Stimulated activated naive CD8-positive, alpha-beta T cell treated with anti-CD3 and anti-CD28 coated beads, Interleukin-15, amount 100 ng/mL, for 72 hours (primary cell): Measurements from ENCODE around the gene UNC5C.
A peak's percentile ranks its signal among the peaks of the same experiment; 100 is the strongest.
"Not testable (repeated sequence)": the region's sequence is repeated elsewhere in the genome, so short reads cannot be mapped to it uniquely, and the experiment has no call there.

Source experiments
- ATAC-seq: fragments of 150-1000 bp; cut with Tn5 transposase; 2 replicates; pipeline ENCODE4 v1.10.0; 2021; ENCODE audit warnings: mild to moderate bottlenecking, moderate library complexity
- DNase-seq, 2 donors: peaks; one replicate each; pipeline ENCODE4 v3.0.0; 2021 to 2022
- H3K27ac Mint-ChIP-seq, 2 donors: one replicate each; pipeline ENCODE4 v1.8.0; 2022; ENCODE audit warnings: mild to moderate bottlenecking in 2 of 2, mixed read lengths in 2 of 2, moderate library complexity in 2 of 2
- H3K27me3 Mint-ChIP-seq: one replicate; pipeline ENCODE4 v1.8.0; 2022; ENCODE audit warnings: mixed read lengths
- H3K4me1 Mint-ChIP-seq: one replicate; pipeline ENCODE4 v1.8.0; 2022; ENCODE audit warnings: mild to moderate bottlenecking, mixed read lengths
- H3K4me3 Mint-ChIP-seq, 2 donors: one replicate each; pipeline ENCODE4 v1.8.0; 2022; ENCODE audit warnings: mild to moderate bottlenecking in 2 of 2, mixed read lengths in 2 of 2, moderate library complexity in 1 of 2
- H3K9me3 Mint-ChIP-seq, 2 donors: one replicate each; pipeline ENCODE4 v1.8.0; 2022; ENCODE audit warnings: mixed read lengths in 2 of 2

UNC5C gene

GRCh38 chr4:95170176-95170575 is 378.6 kb downstream of the UNC5C start:
- no peaks in the 10 kb centered on the region for H3K4me1 Mint-ChIP-seq
- H3K27ac Mint-ChIP-seq, result no peak overlapping the region
- H3K9me3 Mint-ChIP-seq, result no peaks in the 10 kb centered on the region
- no peak for DNase-seq
- no peak overlapping the region for H3K4me3 Mint-ChIP-seq
- H3K27me3 Mint-ChIP-seq, result no peaks in the 10 kb centered on the region
- ATAC-seq, result no peak

GRCh38 chr4:95167805-95168204 is 381.0 kb downstream of the UNC5C start:
- H3K27me3 Mint-ChIP-seq, result no peaks in the 10 kb centered on the region
- no peak overlapping the region for H3K27ac Mint-ChIP-seq
- H3K4me1 Mint-ChIP-seq, result no peaks in the 10 kb centered on the region
- no peaks in the 10 kb centered on the region for H3K9me3 Mint-ChIP-seq
- H3K4me3 Mint-ChIP-seq, result no peak overlapping the region
- ATAC-seq (peak; percentile 72), DNase-seq (no peak)

GRCh38 chr4:95165926-95166524 is 382.7 kb downstream of the UNC5C start:
- Mint-ChIP-seq H3K27me3 (no peaks in the 10 kb centered on the region), H3K27ac (no peak overlapping the region), H3K4me1 (no peaks in the 10 kb centered on the region), H3K9me3 (no peaks in the 10 kb centered on the region), H3K4me3 (no peak overlapping the region)
- ATAC-seq (peak; percentile 73), DNase-seq (peak; percentile 22 to 27)

- Mint-ChIP-seq H3K27ac (no peak overlapping the region), H3K27me3 (peaks cover 8% of the 10 kb centered on the region), H3K4me1 (peaks cover 15% of the 10 kb centered on the region), H3K4me3 (no peak overlapping the region), H3K9me3 (no peaks in the 10 kb centered on the region)
- DNase-seq (no peak), ATAC-seq (no peak)
Observed at GRCh38 chr4:95162867-95163266, 385.9 kb downstream of the UNC5C start.

- ATAC-seq, result no peak
- Mint-ChIP-seq H3K4me3 (no peak overlapping the region), H3K27ac (peak overlapping the region; percentile 34 to 42), H3K9me3 (no peaks in the 10 kb centered on the region), H3K4me1 (peaks cover 15% of the 10 kb centered on the region), H3K27me3 (peaks cover 8% of the 10 kb centered on the region)
- DNase-seq, result no peak
Observed at GRCh38 chr4:95161781-95162469, 386.8 kb downstream of the UNC5C start.

GRCh38 chr4:95159384-95159783 is 389.4 kb downstream of the UNC5C start:
- no peak for DNase-seq
- ATAC-seq, result no peak
- H3K4me1 Mint-ChIP-seq, result peaks cover 31% of the 10 kb centered on the region
- no peaks in the 10 kb centered on the region for H3K9me3 Mint-ChIP-seq
- peak overlapping the region in 1 of 2 donors; percentile 57 for H3K27ac Mint-ChIP-seq
- H3K4me3 Mint-ChIP-seq, result no peak overlapping the region
- H3K27me3 Mint-ChIP-seq, result peaks cover 8% of the 10 kb centered on the region

- DNase-seq, result no peak
- peaks cover 31% of the 10 kb centered on the region for H3K4me1 Mint-ChIP-seq
- H3K27me3 Mint-ChIP-seq, result peaks cover 8% of the 10 kb centered on the region
- H3K4me3 Mint-ChIP-seq, result no peak overlapping the region
- H3K27ac Mint-ChIP-seq, result no peak overlapping the region
- H3K9me3 Mint-ChIP-seq, result no peaks in the 10 kb centered on the region
- ATAC-seq, result no peak
Observed at GRCh38 chr4:95158626-95159025, 390.1 kb downstream of the UNC5C start.

GRCh38 chr4:95158045-95158444 is 390.7 kb downstream of the UNC5C start:
- Mint-ChIP-seq H3K9me3 (no peaks in the 10 kb centered on the region), H3K27me3 (peaks cover 8% of the 10 kb centered on the region), H3K27ac (no peak overlapping the region), H3K4me3 (no peak overlapping the region), H3K4me1 (peaks cover 31% of the 10 kb centered on the region)
- DNase-seq (no peak), ATAC-seq (no peak)

GRCh38 chr4:95157596-95157995 is 391.2 kb downstream of the UNC5C start:
- no peak for ATAC-seq
- H3K27ac Mint-ChIP-seq, result no peak overlapping the region
- no peak overlapping the region for H3K4me3 Mint-ChIP-seq
- peaks cover 31% of the 10 kb centered on the region for H3K4me1 Mint-ChIP-seq
- DNase-seq, result no peak
- peaks cover 8% of the 10 kb centered on the region for H3K27me3 Mint-ChIP-seq
- no peaks in the 10 kb centered on the region for H3K9me3 Mint-ChIP-seq

- Mint-ChIP-seq H3K4me3 (no peak overlapping the region), H3K9me3 (no peaks in the 10 kb centered on the region), H3K4me1 (peaks cover 31% of the 10 kb centered on the region), H3K27me3 (peaks cover 8% of the 10 kb centered on the region), H3K27ac (no peak overlapping the region)
- DNase-seq (no peak), ATAC-seq (no peak)
Observed at GRCh38 chr4:95156452-95156765, 392.4 kb downstream of the UNC5C start.

- peak in 1 of 2 donors; percentile 9 for DNase-seq
- peak overlapping the region; percentile 10 to 64 for H3K4me3 Mint-ChIP-seq
- no peaks in the 10 kb centered on the region for H3K9me3 Mint-ChIP-seq
- peaks cover 31% of the 10 kb centered on the region for H3K4me1 Mint-ChIP-seq
- peaks cover 8% of the 10 kb centered on the region for H3K27me3 Mint-ChIP-seq
- peak overlapping the region; percentile 75 to 79 for H3K27ac Mint-ChIP-seq
- peak; percentile 73 for ATAC-seq
Observed at GRCh38 chr4:95155759-95156451, 392.9 kb downstream of the UNC5C start.

GRCh38 chr4:95153182-95153581 is 395.6 kb downstream of the UNC5C start:
- ATAC-seq, result no peak
- peak overlapping the region in 1 of 2 donors; percentile 54 for H3K27ac Mint-ChIP-seq
- H3K9me3 Mint-ChIP-seq, result no peaks in the 10 kb centered on the region
- H3K4me3 Mint-ChIP-seq, result no peak overlapping the region
- H3K4me1 Mint-ChIP-seq, result peaks cover 15% of the 10 kb centered on the region
- DNase-seq, result no peak
- H3K27me3 Mint-ChIP-seq, result no peaks in the 10 kb centered on the region

- Mint-ChIP-seq H3K9me3 (no peaks in the 10 kb centered on the region), H3K4me1 (peaks cover 13% of the 10 kb centered on the region), H3K27ac (no peak overlapping the region), H3K27me3 (no peaks in the 10 kb centered on the region), H3K4me3 (no peak overlapping the region)
- no peak for ATAC-seq
- no peak for DNase-seq
Observed at GRCh38 chr4:95151255-95151654, 397.5 kb downstream of the UNC5C start.

GRCh38 chr4:95142932-95143331 is 405.8 kb downstream of the UNC5C start:
- peak overlapping the region in 1 of 2 donors; percentile 64 for H3K27ac Mint-ChIP-seq
- DNase-seq, result no peak
- H3K9me3 Mint-ChIP-seq, result peaks cover 4 to 6% of the 10 kb centered on the region in 2 donors

GRCh38 chr4:95141361-95141760 is 407.4 kb downstream of the UNC5C start:
- ATAC-seq (no peak), DNase-seq (no peak)
- Mint-ChIP-seq H3K4me1 (no peaks in the 10 kb centered on the region), H3K9me3 (peaks cover 4 to 13% of the 10 kb centered on the region in 2 donors), H3K27me3 (peaks cover 20% of the 10 kb centered on the region), H3K4me3 (no peak overlapping the region), H3K27ac (no peak overlapping the region)

More at GRCh38 chr4:95142932-95143331, 405.8 kb downstream of the UNC5C start:
- peaks cover 20% of the 10 kb centered on the region for H3K27me3 Mint-ChIP-seq
- no peaks in the 10 kb centered on the region for H3K4me1 Mint-ChIP-seq
- H3K4me3 Mint-ChIP-seq, result no peak overlapping the region
- ATAC-seq, result no peak

- not testable (repeated sequence) for ATAC-seq
Observed at GRCh38 chr4:95139424-95139823, 409.3 kb downstream of the UNC5C start.

More at GRCh38 chr4:95139424-95139823, 409.3 kb downstream of the UNC5C start:
- H3K4me1 Mint-ChIP-seq, H3K27ac Mint-ChIP-seq, H3K4me3 Mint-ChIP-seq, DNase-seq: not testable (repeated sequence)
- Mint-ChIP-seq H3K27me3 (peaks cover 20% of the 10 kb centered on the region), H3K9me3 (peaks cover 4 to 13% of the 10 kb centered on the region in 2 donors)
